Cortex of kidney (tissue), 1 donor: ENCODE measurements around the gene CIB1.

Experiments used
- DNase-seq: peaks from one replicate; lab custom pipeline; 2025; lab: John Stamatoyannopoulos, UW

Gene CIB1

GRCh38 chr15:90240856-90241255 is 7.1 kb upstream of the CIB1 start:
- no peak for DNase-seq

- no peak for DNase-seq
Measured at GRCh38 chr15:90239371-90239770, 5.6 kb upstream of the CIB1 start.

- DNase-seq, result no peak
Measured at GRCh38 chr15:90234096-90234988, 601 bp upstream of the CIB1 start, which contains the start of gene GDPGP1. Gene GDPGP1 (plus strand): TSS chr15:90234209. CDS start chr15:90240909, 6,700 bp downstream.

GRCh38 chr15:90232941-90233386 is 777 bp downstream of the CIB1 start:
- no peak for DNase-seq

- no peak for DNase-seq
Measured at GRCh38 chr15:90232196-90232595, 1.5 kb downstream of the CIB1 start.

GRCh38 chr15:90231028-90232017 is 2.4 kb downstream of the CIB1 start:
- DNase-seq, result no peak

- DNase-seq, result no peak
Measured at GRCh38 chr15:90230610-90231009, 3.1 kb downstream of the CIB1 start.

- DNase-seq, result no peak
Measured at GRCh38 chr15:90230071-90230494, 3.7 kb downstream of the CIB1 start.

GRCh38 chr15:90228960-90229359 is 4.8 kb downstream of the CIB1 start:
- DNase-seq, result no peak

- no peak for DNase-seq
Measured at GRCh38 chr15:90227816-90228772, 5.6 kb downstream of the CIB1 start.

GRCh38 chr15:90227336-90227735 is 6.4 kb downstream of the CIB1 start:
- no peak for DNase-seq

- DNase-seq, result no peak
Measured at GRCh38 chr15:90225504-90226234, 8.1 kb downstream of the CIB1 start.

- DNase-seq, result no peak
Measured at GRCh38 chr15:90225047-90225446, 8.7 kb downstream of the CIB1 start.

- no peak for DNase-seq
Measured at GRCh38 chr15:90223441-90224165, 10.1 kb downstream of the CIB1 start.

GRCh38 chr15:90222547-90222946 is 11.2 kb downstream of the CIB1 start:
- no peak for DNase-seq

GRCh38 chr15:90221246-90221900 is 12.4 kb downstream of the CIB1 start:
- DNase-seq, result no peak

- DNase-seq, result no peak
Measured at GRCh38 chr15:90219421-90220141, 14.2 kb downstream of the CIB1 start.

GRCh38 chr15:90217671-90218394 is 15.9 kb downstream of the CIB1 start:
- no peak for DNase-seq
